HCT116 (cell line): ENCODE results near the gene FGF8. TPM values are rescaled to one million over a fixed set of nuclear protein-coding genes. Genes with fewer than 3 reads are reported as not detected.

Source experiments
- ATAC-seq: fragments of 200-7000 bp; cut with Tn5 transposase; 2 replicates; pipeline ENCODE4 v1.9.1; 2020; ENCODE audit warnings: mild to moderate bottlenecking, moderate library complexity
- BruUV-seq: library from RNA; stranded (reverse); fragments of 400-500 nt; replicated peaks from 2 replicates; lab custom pipeline; 2021; lab: Mats Ljungman, UMichigan
- CTCF ChIA-PET: fragments of 300-600 bp; sonication (Branson Sonifier 250); formaldehyde crosslinking; loops from one replicate; lab custom pipeline; 2021; ENCODE audit warnings: antibody characterized with exemption; lab: Charles Lee
- POLR2A ChIA-PET: fragments of 300-600, 350-600 bp; sonication (Branson Sonifier 250); formaldehyde crosslinking; loops from one replicate; lab custom pipeline; 2021; ENCODE audit warnings: antibody characterized with exemption; lab: Charles Lee
- RAD21 ChIA-PET, 2 experiments: fragments of 300-600 bp; sonication (Branson Sonifier 250); formaldehyde crosslinking; loops; one replicate each; lab custom pipeline; 2023; ENCODE audit warnings: low total read pairs in 2 of 2; ENCODE audit not compliant: uncharacterized antibody in 2 of 2, unreplicated experiment in 2 of 2, low non-redundant PET in 1 of 2; lab: Charles Lee
- DNase-seq: peaks from one replicate; pipeline ENCODE4 v3.0.0-alpha.2; 2010; ENCODE audit warnings: low read depth, low spot score
- H2AFZ ChIP-seq: fragments of 200-600 bp; shearing (Covaris generic), sonication (generic); 2 replicates; pipeline ENCODE4 v1.6.1; 2017; ENCODE audit warnings: low read depth, mixed run types, mixed read lengths, antibody characterized with exemption, low read length; ENCODE audit not compliant: poor library complexity, severe bottlenecking
- H3K27ac ChIP-seq: 2 replicates; pipeline ENCODE4 v1.5.1; 2012; ENCODE audit warnings: low read depth, low read length
- H3K27me3 ChIP-seq: fragments of 200-600 bp; sonication (generic); 2 replicates; pipeline ENCODE4 v1.6.1; 2016; ENCODE audit warnings: mixed run types, low read length, mixed read lengths; ENCODE audit not compliant: insufficient read depth
- H3K36me3 ChIP-seq, 2 experiments: fragments of 200-500 bp in 1 of 2; fragments of 200-600 bp in 1 of 2; sonication (Bioruptor generic) in 1 of 2; sonication (generic) in 1 of 2; 2 replicates each; pipeline versions ENCODE4 v1.5.1 to v1.6.1; 2014 to 2016; ENCODE audit warnings: low read length in 2 of 2, inconsistent platforms in 1 of 2, mixed read lengths in 1 of 2, mixed run types in 1 of 2; ENCODE audit not compliant: insufficient read depth in 2 of 2, control insufficient read depth in 1 of 2
- H3K4me1 ChIP-seq, 2 experiments: fragments of 200-600 bp in 1 of 2; sonication (generic) in 1 of 2; 2 replicates each; pipeline versions ENCODE4 v1.5.1 to v1.6.1; 2012 to 2017; ENCODE audit warnings: low read length in 2 of 2, inconsistent platforms in 1 of 2, mild to moderate bottlenecking in 1 of 2, mixed read lengths in 1 of 2, mixed run types in 1 of 2, moderate library complexity in 1 of 2; ENCODE audit not compliant: insufficient read depth in 2 of 2, control insufficient read depth in 1 of 2
- H3K4me2 ChIP-seq: fragments of 200-600 bp; sonication (generic); 2 replicates; pipeline ENCODE4 v1.6.1; 2017; ENCODE audit warnings: mixed run types, low read length, mixed read lengths
- H3K4me3 ChIP-seq, 2 experiments: fragments of 200-600 bp in 1 of 2; sonication (generic) in 1 of 2; replicated peaks in 1 of 2; 2 replicates each; pipeline ENCODE4 v1.5.1; 2011 to 2016; ENCODE audit warnings: low read length in 2 of 2, control low read depth in 1 of 2, low read depth in 1 of 2, mild to moderate bottlenecking in 1 of 2, mixed read lengths in 1 of 2, mixed run types in 1 of 2
- H3K79me2 ChIP-seq: fragments of 200-600 bp; sonication (generic); 2 replicates; pipeline ENCODE4 v1.6.1; 2017; ENCODE audit warnings: mild to moderate bottlenecking, mixed run types, low read length, moderate library complexity, mixed read lengths; ENCODE audit not compliant: insufficient read depth
- H3K9ac ChIP-seq: fragments of 200-600 bp; sonication (generic); 2 replicates; pipeline ENCODE4 v1.6.1; 2016; ENCODE audit warnings: low read length, mixed read lengths
- H3K9me2 ChIP-seq: fragments of 200-600 bp; sonication (generic), shearing (Covaris generic); 2 replicates; pipeline ENCODE4 v1.6.1; 2017; ENCODE audit warnings: mixed run types, mild to moderate bottlenecking, moderate library complexity; ENCODE audit not compliant: insufficient read depth
- H3K9me3 ChIP-seq, 2 experiments: fragments of 200-500 bp in 1 of 2; fragments of 200-600 bp in 1 of 2; sonication (Bioruptor generic) in 1 of 2; sonication (generic) in 1 of 2; 2 replicates each; pipeline ENCODE4 v1.6.1; 2014 to 2017; ENCODE audit warnings: low read length in 2 of 2, mixed read lengths in 2 of 2, inconsistent platforms in 1 of 2, low read depth in 1 of 2, mild to moderate bottlenecking in 1 of 2, mixed run types in 1 of 2, moderate library complexity in 1 of 2; ENCODE audit not compliant: control insufficient read depth in 1 of 2, insufficient read depth in 1 of 2
- H4K20me1 ChIP-seq: fragments of 200-600 bp; sonication (generic), shearing (Covaris generic); 2 replicates; pipeline ENCODE4 v1.6.1; 2017; ENCODE audit warnings: mixed run types, mild to moderate bottlenecking, moderate library complexity; ENCODE audit not compliant: insufficient read depth
- ATF3 ChIP-seq: IDR thresholded peaks from 2 replicates; pipeline ENCODE4 v1.6.1; 2012
- CBX3 ChIP-seq: IDR thresholded peaks from 2 replicates; pipeline ENCODE4 v1.6.1; 2012; ENCODE audit warnings: low read depth
- CEBPB ChIP-seq: IDR thresholded peaks from 2 replicates; pipeline ENCODE4 v1.6.1; 2012; ENCODE audit warnings: low read depth
- EGR1 ChIP-seq: IDR thresholded peaks from 2 replicates; pipeline ENCODE4 v1.6.1; 2012; ENCODE audit warnings: low read depth
- EZH2phosphoT487 ChIP-seq: fragments of 200-600 bp; IDR thresholded peaks from 2 replicates; pipeline ENCODE4 v1.6.1; 2018; ENCODE audit warnings: antibody characterized with exemption, borderline replicate concordance
- POLR2A ChIP-seq: IDR thresholded peaks from 2 replicates; pipeline ENCODE4 v1.7.0; 2011; ENCODE audit warnings: borderline replicate concordance; ENCODE audit not compliant: insufficient read depth, insufficient read length; ENCODE audit errors: extremely low read depth
- POLR2AphosphoS5 ChIP-seq: IDR thresholded peaks from 2 replicates; pipeline ENCODE4 v1.6.1; 2011; ENCODE audit warnings: mild to moderate bottlenecking, low read depth, low read length, moderate library complexity
- RAD21 ChIP-seq: IDR thresholded peaks from 2 replicates; pipeline ENCODE4 v1.6.1; 2012; ENCODE audit warnings: low read depth, mild to moderate bottlenecking
- SP1 ChIP-seq: IDR thresholded peaks from 2 replicates; pipeline ENCODE4 v1.6.1; 2012; ENCODE audit warnings: low read depth
- TCF7L2 ChIP-seq: IDR thresholded peaks from 2 replicates; pipeline ENCODE4 v1.7.0; 2011; ENCODE audit warnings: borderline replicate concordance, inconsistent platforms; ENCODE audit not compliant: insufficient read depth, insufficient read length; ENCODE audit errors: extremely low read depth
- YY1 ChIP-seq: IDR thresholded peaks from 2 replicates; pipeline ENCODE4 v1.6.1; 2011; ENCODE audit warnings: low read length, low read depth, moderate library complexity, mild to moderate bottlenecking; ENCODE audit not compliant: insufficient replicate concordance; ENCODE audit errors: extremely low read depth
- ZBTB33 ChIP-seq: IDR thresholded peaks from 2 replicates; pipeline ENCODE4 v1.6.1; 2011; ENCODE audit warnings: mild to moderate bottlenecking, low read length, moderate library complexity; ENCODE audit not compliant: insufficient replicate concordance; ENCODE audit errors: extremely low read depth
- intact Hi-C: fragments of 100-400 bp; cut with micrococcal nuclease; formaldehyde crosslinking; loops from 2 replicates; pipeline ENCODE4 v1.10.0; 2022
- total RNA-seq: library from RNA; stranded (reverse); gene quantifications from one replicate; pipeline ENCODE4 v1.2.1, GENCODE V29; 2021; ENCODE audit not compliant: unreplicated experiment
- TF ChIP-seq, protein P1 (sequence below), 3 experiments: fragments of 200-600 bp in 1 of 3; sonication (generic) in 1 of 3; IDR thresholded peaks in 2 of 3; conservative IDR thresholded peaks in 1 of 3; 2 replicates each; pipeline ENCODE4 v1.5.1; 2012 to 2017; ENCODE audit warnings: low read depth in 2 of 3, low read length in 2 of 3, antibody characterized with exemption in 1 of 3, borderline replicate concordance in 1 of 3, control low read depth in 1 of 3, mild to moderate bottlenecking in 1 of 3, mixed read lengths in 1 of 3, mixed run types in 1 of 3, moderate library complexity in 1 of 3; ENCODE audit not compliant: insufficient read depth in 1 of 3

The FGF8 gene
- total RNA-seq, 1 experiment from 2014 or later, result 2.7 TPM

GRCh38 chr10:101782811-101783735 is 7.2 kb upstream of the FGF8 start, which contains the start of gene NPM3:
TSS of gene NPM3 (minus strand) at chr10:101783446. CDS start at chr10:101783390, 56 bp downstream.
- Histone ChIP-seq H3K36me3 (peaks cover 22 to 39% of the 10 kb centered on the region in 2 experiments; a peak in 3 of 4 replicates), H3K9ac (peak within 1 kb of the TSS; percentile 91), H3K27ac (peak within 1 kb of the TSS; percentile 66), H3K4me2 (peak within 1 kb of the TSS; percentile 94), H3K4me1 (peaks cover 19 to 45% of the 10 kb centered on the region in 2 experiments), H3K9me3 (no peaks in the 10 kb centered on the region), H2AFZ (peak within 1 kb of the TSS; percentile 0), H4K20me1 (peaks cover 3% of the 10 kb centered on the region; the same call in 1 of the 2 replicates), H3K9me2 (no peaks in the 10 kb centered on the region), H3K4me3 (peak within 1 kb of the TSS; percentile 74 to 90), H3K27me3 (no peaks in the 10 kb centered on the region), H3K79me2 (peaks cover 47% of the 10 kb centered on the region)
- BruUV-seq, result TSS peak; percentile 75
- RAD21 ChIA-PET, result interaction anchor here (0.5 to 2.3 kb wide), 8 partner anchors 36 to 569 kb away, joined by 3 to 15 read pairs (median 4); no protein-coding TSS in a partner anchor
- DNase-seq (peak; percentile 59), ATAC-seq (peak; percentile 74)
- TF ChIP-seq CBX3 (no peak), CEBPB (no peak), TCF7L2 (no peak), EZH2phosphoT487 (no peak), POLR2AphosphoS5 (peak; percentile 86), POLR2A (peak; percentile 65), SP1 (no peak), ZBTB33 (no peak), YY1 (peak; percentile 96), EGR1 (no peak), ATF3 (no peak), RAD21 (no peak)
- TF ChIP-seq, protein P1, sequence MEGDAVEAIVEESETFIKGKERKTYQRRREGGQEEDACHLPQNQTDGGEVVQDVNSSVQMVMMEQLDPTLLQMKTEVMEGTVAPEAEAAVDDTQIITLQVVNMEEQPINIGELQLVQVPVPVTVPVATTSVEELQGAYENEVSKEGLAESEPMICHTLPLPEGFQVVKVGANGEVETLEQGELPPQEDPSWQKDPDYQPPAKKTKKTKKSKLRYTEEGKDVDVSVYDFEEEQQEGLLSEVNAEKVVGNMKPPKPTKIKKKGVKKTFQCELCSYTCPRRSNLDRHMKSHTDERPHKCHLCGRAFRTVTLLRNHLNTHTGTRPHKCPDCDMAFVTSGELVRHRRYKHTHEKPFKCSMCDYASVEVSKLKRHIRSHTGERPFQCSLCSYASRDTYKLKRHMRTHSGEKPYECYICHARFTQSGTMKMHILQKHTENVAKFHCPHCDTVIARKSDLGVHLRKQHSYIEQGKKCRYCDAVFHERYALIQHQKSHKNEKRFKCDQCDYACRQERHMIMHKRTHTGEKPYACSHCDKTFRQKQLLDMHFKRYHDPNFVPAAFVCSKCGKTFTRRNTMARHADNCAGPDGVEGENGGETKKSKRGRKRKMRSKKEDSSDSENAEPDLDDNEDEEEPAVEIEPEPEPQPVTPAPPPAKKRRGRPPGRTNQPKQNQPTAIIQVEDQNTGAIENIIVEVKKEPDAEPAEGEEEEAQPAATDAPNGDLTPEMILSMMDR (IDR thresholded peaks at IDR 0.05 in 2 of 3, conservative IDR thresholded peaks at IDR 0.05 in 1 of 3; ENCODE audit: borderline replicate concordance in 1 of 3, insufficient read depth in 1 of 3, low read depth in 2 of 3, low read length in 2 of 3), result no peak
- POLR2A ChIA-PET, result interaction anchor here (0.6 to 2.1 kb wide), 5 partner anchors 10 to 190 kb away, joined by 3 to 7 read pairs (median 5); partner anchors contain the start of gene OGA
- intact Hi-C loops, result loop anchor here (5.0 kb wide), 2 partner anchors 34 to 196 kb away; partner anchors contain the start of genes DPCD, OGA and POLL
- CTCF ChIA-PET, result interaction anchor here (0.7 to 5.8 kb wide), 15 partner anchors 11 to 621 kb away, joined by 3 to 220 read pairs (median 4); no protein-coding TSS in a partner anchor
